PC-9 (cell line): ENCODE data around the gene STUB1.

Source experiments
- EZH2 ChIP-seq: fragments of 200-600 bp; sonication (generic); IDR thresholded peaks from 2 replicates; pipeline ENCODE4 v1.8.0; 2017; ENCODE audit warnings: antibody characterized with exemption, low read depth
- TF ChIP-seq, protein P1 (sequence below): fragments of 200-600 bp; sonication (generic); conservative IDR thresholded peaks from 2 replicates; pipeline ENCODE4 v1.6.1; 2017; ENCODE audit warnings: mixed run types, antibody characterized with exemption, mild to moderate bottlenecking, moderate library complexity

DNA sequence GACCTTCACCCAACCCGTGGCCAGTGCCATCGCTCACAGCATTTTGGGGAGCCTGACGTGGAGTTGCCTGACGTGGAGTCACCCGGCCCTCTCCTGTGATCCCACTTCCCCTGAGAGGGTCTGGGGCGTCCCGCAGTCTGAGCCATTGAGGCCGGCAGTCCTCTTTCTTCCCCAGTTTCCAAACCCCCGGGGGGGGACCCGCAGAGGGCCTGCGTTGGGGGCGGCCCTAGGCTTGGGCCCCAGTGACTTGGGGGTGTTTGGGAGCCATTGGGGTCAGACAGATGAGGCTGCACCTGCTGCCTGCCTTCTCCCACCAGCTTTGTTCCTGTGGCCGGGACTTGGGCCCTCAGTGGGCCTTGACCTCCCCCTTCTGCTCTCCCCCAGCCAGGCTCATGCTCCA, 10.5 kb upstream of the STUB1 start:
- TF ChIP-seq, protein P1, sequence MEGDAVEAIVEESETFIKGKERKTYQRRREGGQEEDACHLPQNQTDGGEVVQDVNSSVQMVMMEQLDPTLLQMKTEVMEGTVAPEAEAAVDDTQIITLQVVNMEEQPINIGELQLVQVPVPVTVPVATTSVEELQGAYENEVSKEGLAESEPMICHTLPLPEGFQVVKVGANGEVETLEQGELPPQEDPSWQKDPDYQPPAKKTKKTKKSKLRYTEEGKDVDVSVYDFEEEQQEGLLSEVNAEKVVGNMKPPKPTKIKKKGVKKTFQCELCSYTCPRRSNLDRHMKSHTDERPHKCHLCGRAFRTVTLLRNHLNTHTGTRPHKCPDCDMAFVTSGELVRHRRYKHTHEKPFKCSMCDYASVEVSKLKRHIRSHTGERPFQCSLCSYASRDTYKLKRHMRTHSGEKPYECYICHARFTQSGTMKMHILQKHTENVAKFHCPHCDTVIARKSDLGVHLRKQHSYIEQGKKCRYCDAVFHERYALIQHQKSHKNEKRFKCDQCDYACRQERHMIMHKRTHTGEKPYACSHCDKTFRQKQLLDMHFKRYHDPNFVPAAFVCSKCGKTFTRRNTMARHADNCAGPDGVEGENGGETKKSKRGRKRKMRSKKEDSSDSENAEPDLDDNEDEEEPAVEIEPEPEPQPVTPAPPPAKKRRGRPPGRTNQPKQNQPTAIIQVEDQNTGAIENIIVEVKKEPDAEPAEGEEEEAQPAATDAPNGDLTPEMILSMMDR, result no peak
- no peak for TF ChIP-seq EZH2
